GM12873 (cell line): ENCODE measurements around the gene XRN1.

Source experiments
- CTCF ChIP-seq: IDR thresholded peaks from 2 replicates; pipeline ENCODE4 v1.5.1; 2012; ENCODE audit warnings: low read depth, mild to moderate bottlenecking, moderate library complexity, low read length, control low read depth; ENCODE audit not compliant: insufficient read depth; ENCODE audit errors: missing control alignments

The XRN1 gene

GRCh38 chr3:142337994-142338393, 109.8 kb downstream of the XRN1 start:
- TF ChIP-seq CTCF = no peak

GRCh38 chr3:142332390-142332789, 115.4 kb downstream of the XRN1 start:
- TF ChIP-seq CTCF = no peak

GRCh38 chr3:142319912-142320311, 127.9 kb downstream of the XRN1 start:
- no peak for TF ChIP-seq CTCF

GRCh38 chr3:142319094-142319493, 128.7 kb downstream of the XRN1 start:
- TF ChIP-seq CTCF = no peak

GRCh38 chr3:142318331-142318730, 129.5 kb downstream of the XRN1 start:
- TF ChIP-seq CTCF = no peak

GRCh38 chr3:142315083-142315482, 132.8 kb downstream of the XRN1 start:
- TF ChIP-seq CTCF = no peak

GRCh38 chr3:142310439-142310838, 137.4 kb downstream of the XRN1 start:
- no peak for TF ChIP-seq CTCF
